Astrocyte of the cerebellum (primary cell): ENCODE data around the gene SLC44A3.

Source experiments
- DNase-seq: peaks from one replicate; pipeline ENCODE4 v3.0.0-alpha.2; 2011; ENCODE audit warnings: low read depth
- H3K4me3 ChIP-seq: 2 replicates; pipeline ENCODE4 v1.5.1; 2011; ENCODE audit warnings: mild to moderate bottlenecking, low read depth, low read length, moderate library complexity
- in situ Hi-C: cut with HindIII; loops from 2 replicates; pipeline ENCODE4 v1.10.0; 2017; ENCODE audit warnings: low sequenced_read_pairs
- TF ChIP-seq, protein P1 (sequence below): IDR thresholded peaks from 2 replicates; pipeline ENCODE4 v1.5.1; 2012; ENCODE audit warnings: low read length, low read depth, moderate library complexity, mild to moderate bottlenecking; ENCODE audit errors: missing control alignments

The SLC44A3 gene

DNA sequence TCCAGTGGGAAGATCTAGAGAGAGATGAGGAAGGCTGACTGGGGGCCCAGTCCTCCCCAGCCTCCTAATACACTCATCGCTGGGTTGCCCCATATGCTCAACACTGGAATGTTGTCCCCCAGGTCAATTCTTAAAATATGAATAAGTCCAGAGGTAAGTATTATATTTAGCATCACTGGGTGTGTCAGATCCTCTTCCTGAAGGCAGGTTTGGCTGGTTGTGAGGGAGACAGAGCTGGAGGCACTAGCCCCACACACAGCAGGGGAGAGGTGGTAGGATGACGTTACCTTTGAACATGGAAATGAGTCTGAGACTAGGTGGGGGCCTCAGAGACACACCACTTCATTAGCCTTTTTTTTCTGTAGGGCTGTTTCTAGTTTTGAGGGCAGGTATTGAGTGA is 42.6 kb downstream of the SLC44A3 start:
- in situ Hi-C loops = no loop called here

DNA sequence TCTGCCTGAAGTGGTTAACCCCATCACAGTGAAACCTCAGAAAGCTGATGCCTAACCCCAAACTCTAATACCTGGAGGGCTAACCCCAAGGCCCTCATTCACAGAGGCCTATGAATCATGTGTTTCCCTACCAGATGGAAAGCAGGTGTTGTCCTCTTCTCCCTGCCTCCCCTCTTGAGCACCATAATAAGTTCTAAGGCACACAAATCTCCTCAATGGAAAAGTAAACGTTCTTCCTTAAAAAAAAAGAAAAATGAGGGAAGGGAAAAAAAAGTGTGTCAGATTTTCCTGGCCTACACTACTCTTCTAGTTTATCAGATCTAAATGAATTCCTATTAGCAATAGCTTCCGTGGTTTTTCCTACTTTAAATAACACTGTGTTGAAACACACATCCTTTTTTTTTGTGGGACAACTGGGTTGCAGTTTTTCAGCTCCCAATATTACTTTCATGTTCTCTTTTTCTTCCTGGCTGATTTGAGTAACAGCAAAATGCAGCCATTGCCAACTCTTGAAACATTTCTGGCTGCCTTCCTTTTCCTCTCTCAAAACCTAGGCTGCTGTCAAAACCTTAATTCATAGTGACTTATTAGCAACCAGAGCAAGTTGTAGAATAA is 43.2 kb downstream of the SLC44A3 start:
- in situ Hi-C loops = no loop called here
- peak; percentile 53 for DNase-seq
- no peak overlapping the region for H3K4me3 ChIP-seq
- TF ChIP-seq, protein P1, sequence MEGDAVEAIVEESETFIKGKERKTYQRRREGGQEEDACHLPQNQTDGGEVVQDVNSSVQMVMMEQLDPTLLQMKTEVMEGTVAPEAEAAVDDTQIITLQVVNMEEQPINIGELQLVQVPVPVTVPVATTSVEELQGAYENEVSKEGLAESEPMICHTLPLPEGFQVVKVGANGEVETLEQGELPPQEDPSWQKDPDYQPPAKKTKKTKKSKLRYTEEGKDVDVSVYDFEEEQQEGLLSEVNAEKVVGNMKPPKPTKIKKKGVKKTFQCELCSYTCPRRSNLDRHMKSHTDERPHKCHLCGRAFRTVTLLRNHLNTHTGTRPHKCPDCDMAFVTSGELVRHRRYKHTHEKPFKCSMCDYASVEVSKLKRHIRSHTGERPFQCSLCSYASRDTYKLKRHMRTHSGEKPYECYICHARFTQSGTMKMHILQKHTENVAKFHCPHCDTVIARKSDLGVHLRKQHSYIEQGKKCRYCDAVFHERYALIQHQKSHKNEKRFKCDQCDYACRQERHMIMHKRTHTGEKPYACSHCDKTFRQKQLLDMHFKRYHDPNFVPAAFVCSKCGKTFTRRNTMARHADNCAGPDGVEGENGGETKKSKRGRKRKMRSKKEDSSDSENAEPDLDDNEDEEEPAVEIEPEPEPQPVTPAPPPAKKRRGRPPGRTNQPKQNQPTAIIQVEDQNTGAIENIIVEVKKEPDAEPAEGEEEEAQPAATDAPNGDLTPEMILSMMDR = no peak

More for the DNA sequence above, 42.6 kb downstream of the SLC44A3 start:
- TF ChIP-seq, protein P1 = no peak
- H3K4me3 ChIP-seq = no peak overlapping the region
- DNase-seq = no peak

DNA sequence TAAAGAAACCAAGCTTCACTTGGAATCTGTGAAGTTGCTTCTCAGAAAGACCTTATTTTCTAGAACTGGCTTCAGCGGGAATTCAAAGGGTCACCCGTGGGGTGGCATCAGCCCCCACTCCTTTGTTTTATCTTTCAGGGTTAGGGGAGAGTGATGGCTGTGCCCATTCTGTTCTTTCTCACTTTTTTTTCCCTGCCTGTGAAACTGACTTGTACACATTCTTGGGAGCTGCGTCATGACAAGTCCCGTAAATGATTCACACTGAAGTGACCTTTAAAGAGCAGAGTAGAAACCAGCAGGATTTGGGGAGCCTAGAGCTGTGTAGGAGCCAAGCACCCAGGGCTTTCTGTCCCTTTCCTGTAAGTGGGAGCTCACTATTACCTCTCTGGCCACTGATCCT is 43.8 kb downstream of the SLC44A3 start:
- no peak overlapping the region for H3K4me3 ChIP-seq
- TF ChIP-seq, protein P1 = no peak
- DNase-seq = peak; percentile 75

DNA sequence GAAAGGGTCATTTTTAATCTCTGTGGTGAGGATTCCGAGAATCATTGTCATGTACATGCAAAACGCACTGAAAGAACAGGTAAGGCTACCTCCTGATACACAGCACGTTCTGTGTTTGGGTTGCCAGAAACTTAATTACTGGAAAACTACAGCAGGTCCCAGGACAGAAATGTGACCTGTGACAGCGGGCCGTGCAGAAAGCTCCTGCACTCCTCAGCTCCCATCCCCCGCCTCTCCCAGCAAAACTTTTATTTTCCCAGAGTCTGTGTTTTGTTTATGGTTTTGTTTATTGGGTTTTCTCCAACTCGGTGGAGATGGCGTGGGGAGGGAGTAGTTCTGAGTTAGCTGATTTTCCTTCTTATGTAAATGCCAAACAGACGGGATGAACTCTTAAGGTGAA is 44.7 kb downstream of the SLC44A3 start:
- no peak overlapping the region for H3K4me3 ChIP-seq
- TF ChIP-seq, protein P1 = no peak
- no peak for DNase-seq
- in situ Hi-C loops = no loop called here

More for the DNA sequence above, 43.8 kb downstream of the SLC44A3 start:
- in situ Hi-C loops = no loop called here

DNA sequence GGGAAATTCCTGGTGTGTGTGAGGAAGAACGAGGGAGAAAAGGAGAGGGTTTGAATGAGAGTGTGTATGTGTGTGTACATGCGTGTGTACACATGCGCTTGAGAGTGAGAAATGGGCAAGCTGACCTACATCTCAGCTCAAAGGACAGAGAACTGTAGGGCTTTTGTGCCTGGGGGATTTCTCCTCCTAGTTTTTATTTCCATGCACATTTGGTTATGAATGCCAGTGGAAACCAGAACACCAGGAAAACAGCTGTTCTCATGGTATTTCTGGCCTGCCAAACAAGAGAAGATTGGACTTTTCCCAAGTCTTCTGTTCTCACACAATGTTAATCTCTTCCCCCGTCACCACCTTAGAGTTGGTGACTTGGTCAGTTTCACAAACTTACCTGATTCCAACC is 45.2 kb downstream of the SLC44A3 start:
- H3K4me3 ChIP-seq = no peak overlapping the region
- TF ChIP-seq, protein P1 = no peak
- in situ Hi-C loops = no loop called here
- DNase-seq = peak; percentile 73

DNA sequence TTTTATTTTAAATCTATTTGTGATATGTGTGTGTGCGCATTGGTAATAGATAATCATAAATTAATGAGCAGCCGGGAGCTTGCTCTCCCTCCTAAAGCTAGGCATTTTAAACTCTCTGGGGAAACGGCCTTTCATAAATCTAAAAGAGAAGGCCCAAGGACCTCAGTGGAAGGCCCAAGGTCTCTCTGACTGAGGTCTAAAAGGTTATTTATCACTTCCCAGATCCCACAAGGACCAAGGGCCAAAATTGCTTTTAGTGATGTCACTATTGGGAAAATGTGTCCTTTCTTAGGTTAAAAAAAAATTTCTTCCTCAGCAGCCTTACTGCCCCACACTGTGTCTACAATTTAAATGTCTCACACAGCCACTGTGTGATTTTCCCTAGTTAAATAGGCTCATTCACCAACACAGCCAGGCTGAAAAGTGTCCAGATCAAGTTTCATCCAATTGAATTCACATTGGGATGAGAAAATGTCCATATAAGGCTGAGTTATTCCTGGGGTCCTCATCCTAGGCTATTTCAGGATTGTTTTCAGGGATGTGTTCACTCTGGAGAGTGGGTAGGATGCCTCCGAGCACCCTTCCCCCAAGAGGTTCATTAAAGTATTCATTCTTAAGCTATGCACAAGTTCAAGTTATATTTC is 46.1 kb downstream of the SLC44A3 start:
- no peak overlapping the region for H3K4me3 ChIP-seq
- in situ Hi-C loops = no loop called here
- TF ChIP-seq, protein P1 = no peak
- peak; percentile 71 for DNase-seq
